HG02678 (cell line): ENCODE data around the gene CCHCR1.
"Not testable (repeated sequence)": the region's sequence is repeated elsewhere in the genome, so short reads cannot be mapped to it uniquely, and the experiment has no call there.

Experiments
- ATAC-seq: cut with Tn5 transposase; IDR thresholded peaks from one replicate; pipeline ENCODE4 v1.9.1; 2021; ENCODE audit warnings: mild to moderate bottlenecking, moderate library complexity; ENCODE audit not compliant: unreplicated experiment

Gene CCHCR1

GRCh38 chr6:31164475-31165063 lies 7.0 kb upstream of the CCHCR1 start:
- ATAC-seq: not testable (repeated sequence)

GRCh38 chr6:31163922-31164321 lies 6.3 kb upstream of the CCHCR1 start:
- ATAC-seq: no peak

- no peak for ATAC-seq
These were observed 5.0 kb upstream of the CCHCR1 start for GRCh38 chr6:31162463-31163165.

- ATAC-seq: no peak
These were observed 3.9 kb upstream of the CCHCR1 start for GRCh38 chr6:31161216-31162126.

GRCh38 chr6:31158863-31159855 lies 1.6 kb upstream of the CCHCR1 start:
- no peak for ATAC-seq

GRCh38 chr6:31158140-31158862 lies 699 bp upstream of the CCHCR1 start, which contains the start of gene TCF19:
Gene TCF19 (plus strand): TSS chr6:31158589. CDS start chr6:31159470, 881 bp downstream.
- ATAC-seq: peak; percentile 90

GRCh38 chr6:31156641-31157040 lies 961 bp downstream of the CCHCR1 start:
- no peak for ATAC-seq

GRCh38 chr6:31154436-31154835 lies 3.2 kb downstream of the CCHCR1 start:
- ATAC-seq: no peak

GRCh38 chr6:31152781-31153180 lies 4.8 kb downstream of the CCHCR1 start:
- ATAC-seq: no peak

GRCh38 chr6:31149827-31150447 lies 7.7 kb downstream of the CCHCR1 start:
- no peak for ATAC-seq

GRCh38 chr6:31145386-31145785 lies 12.2 kb downstream of the CCHCR1 start:
- ATAC-seq: no peak

- ATAC-seq: no peak
These were observed 12.6 kb downstream of the CCHCR1 start for GRCh38 chr6:31144970-31145340.

- ATAC-seq: no peak
These were observed 13.2 kb downstream of the CCHCR1 start for GRCh38 chr6:31144296-31144969.

GRCh38 chr6:31143148-31143547 lies 14.5 kb downstream of the CCHCR1 start:
- ATAC-seq: no peak

GRCh38 chr6:31142361-31142761 lies 15.2 kb downstream of the CCHCR1 start:
- no peak for ATAC-seq

GRCh38 chr6:31140643-31141042 lies 17.0 kb downstream of the CCHCR1 start:
- no peak for ATAC-seq

GRCh38 chr6:31139599-31139998 lies 18.0 kb downstream of the CCHCR1 start:
- no peak for ATAC-seq

- ATAC-seq: no peak
These were observed 18.6 kb downstream of the CCHCR1 start, which contains the start of gene PSORS1C2 for GRCh38 chr6:31138982-31139381. Gene PSORS1C2 (minus strand): TSS chr6:31139066. CDS start chr6:31139026, 40 bp downstream.

- ATAC-seq: no peak
These were observed 21.9 kb downstream of the CCHCR1 start for GRCh38 chr6:31135710-31136109.
